HG03175 (cell line): ENCODE data around the gene TBC1D22A.

Experiments
- ATAC-seq: cut with Tn5 transposase; IDR thresholded peaks from one replicate; pipeline ENCODE4 v1.9.1; 2021; ENCODE audit warnings: mild to moderate bottlenecking, moderate library complexity; ENCODE audit not compliant: unreplicated experiment

Gene TBC1D22A

GRCh38 chr22:46965555-46966494 lies 203.4 kb downstream of the TBC1D22A start:
- no peak for ATAC-seq

- no peak for ATAC-seq
Measured at GRCh38 chr22:46966495-46966845, 204.0 kb downstream of the TBC1D22A start.

- ATAC-seq, result no peak
Measured at GRCh38 chr22:46966846-46967245, 204.4 kb downstream of the TBC1D22A start.

GRCh38 chr22:46967445-46968358 lies 205.3 kb downstream of the TBC1D22A start:
- no peak for ATAC-seq

GRCh38 chr22:46968359-46968740 lies 205.9 kb downstream of the TBC1D22A start:
- no peak for ATAC-seq

- ATAC-seq, result no peak
Measured at GRCh38 chr22:46968848-46969247, 206.4 kb downstream of the TBC1D22A start.

GRCh38 chr22:46969491-46969890 lies 207.0 kb downstream of the TBC1D22A start:
- peak; percentile 66 for ATAC-seq

- peak; percentile 7 for ATAC-seq
Measured at GRCh38 chr22:46969961-46970360, 207.5 kb downstream of the TBC1D22A start.

GRCh38 chr22:46970411-46971098 lies 208.1 kb downstream of the TBC1D22A start:
- no peak for ATAC-seq

GRCh38 chr22:46971099-46971763 lies 208.8 kb downstream of the TBC1D22A start:
- ATAC-seq, result no peak

GRCh38 chr22:46971764-46972125 lies 209.3 kb downstream of the TBC1D22A start:
- ATAC-seq, result no peak

- no peak for ATAC-seq
Measured at GRCh38 chr22:46972256-46972655, 209.8 kb downstream of the TBC1D22A start.

- no peak for ATAC-seq
Measured at GRCh38 chr22:46972901-46973831, 210.7 kb downstream of the TBC1D22A start.

GRCh38 chr22:46974077-46974476 lies 211.6 kb downstream of the TBC1D22A start:
- ATAC-seq, result no peak

- no peak for ATAC-seq
Measured at GRCh38 chr22:46974631-46975585, 212.5 kb downstream of the TBC1D22A start.

GRCh38 chr22:46976143-46976542 lies 213.7 kb downstream of the TBC1D22A start:
- ATAC-seq, result no peak

GRCh38 chr22:46976598-46976997 lies 214.1 kb downstream of the TBC1D22A start:
- no peak for ATAC-seq

GRCh38 chr22:46977656-46978343 lies 215.3 kb downstream of the TBC1D22A start:
- ATAC-seq, result no peak
